Osteoblast (primary cell): ENCODE results near the gene ZFPM1. TPM values are rescaled to one million over a fixed set of nuclear protein-coding genes. Genes with fewer than 3 reads are reported as not detected.
"Not testable (repeated sequence)": the region's sequence is repeated elsewhere in the genome, so short reads cannot be mapped to it uniquely, and the experiment has no call there.

Experiments used
- DNase-seq: peaks from one replicate; pipeline ENCODE4 v3.0.0; 2011; ENCODE audit warnings: low spot score, mixed read lengths; ENCODE audit not compliant: insufficient read length; ENCODE audit errors: missing footprints
- H2AFZ ChIP-seq: 2 replicates; pipeline ENCODE4 v1.6.0; 2011; ENCODE audit warnings: mild to moderate bottlenecking, low read length
- H3K27ac ChIP-seq: 2 replicates; pipeline ENCODE4 v1.5.1; 2011; ENCODE audit warnings: mild to moderate bottlenecking, low read depth, low read length, moderate library complexity
- H3K27me3 ChIP-seq: 2 replicates; pipeline ENCODE4 v1.6.0; 2012; ENCODE audit warnings: mild to moderate bottlenecking, control low read depth, inconsistent platforms, low read length, moderate library complexity; ENCODE audit not compliant: insufficient read depth
- H3K36me3 ChIP-seq: 2 replicates; pipeline ENCODE4 v1.5.1; 2011; ENCODE audit warnings: mild to moderate bottlenecking, low read length, control low read depth, moderate library complexity; ENCODE audit not compliant: insufficient read depth
- H3K4me1 ChIP-seq: 2 replicates; pipeline ENCODE4 v1.5.1; 2011; ENCODE audit warnings: mild to moderate bottlenecking, low read length, control low read depth, moderate library complexity; ENCODE audit not compliant: insufficient read depth
- H3K4me2 ChIP-seq: 2 replicates; pipeline ENCODE4 v1.6.0; 2011; ENCODE audit warnings: mild to moderate bottlenecking, low read length; ENCODE audit not compliant: insufficient read depth
- H3K4me3 ChIP-seq: fragments of 200-600 bp; sonication (generic); 3 replicates; pipeline ENCODE4 v1.5.1; 2012; ENCODE audit warnings: mild to moderate bottlenecking, low read length, inconsistent platforms; ENCODE audit not compliant: insufficient read depth
- H3K79me2 ChIP-seq: 2 replicates; pipeline ENCODE4 v1.6.0; 2012; ENCODE audit warnings: mild to moderate bottlenecking, low read length, control low read depth, inconsistent platforms; ENCODE audit not compliant: insufficient read depth
- H3K9me3 ChIP-seq: 2 replicates; pipeline ENCODE4 v1.5.1; 2011; ENCODE audit warnings: low read depth, low read length, control low read depth
- H4K20me1 ChIP-seq: 2 replicates; pipeline ENCODE4 v1.6.0; 2012; ENCODE audit warnings: mild to moderate bottlenecking, low read length, control low read depth; ENCODE audit not compliant: insufficient read depth
- total RNA-seq: library from RNA; depleted of rRNA; stranded (reverse); fragments of >200 nt; gene quantifications from 2 replicates; pipeline ENCODE4 v1.2.3, GENCODE V29; 2012
- TF ChIP-seq, protein P1 (sequence below): IDR thresholded peaks from 2 replicates; pipeline ENCODE4 v1.5.1; 2011; ENCODE audit warnings: mild to moderate bottlenecking, low read depth, low read length, moderate library complexity; ENCODE audit errors: extremely low read depth

ZFPM1 gene
- total RNA-seq, 1 donor = 2.2 TPM

DNA sequence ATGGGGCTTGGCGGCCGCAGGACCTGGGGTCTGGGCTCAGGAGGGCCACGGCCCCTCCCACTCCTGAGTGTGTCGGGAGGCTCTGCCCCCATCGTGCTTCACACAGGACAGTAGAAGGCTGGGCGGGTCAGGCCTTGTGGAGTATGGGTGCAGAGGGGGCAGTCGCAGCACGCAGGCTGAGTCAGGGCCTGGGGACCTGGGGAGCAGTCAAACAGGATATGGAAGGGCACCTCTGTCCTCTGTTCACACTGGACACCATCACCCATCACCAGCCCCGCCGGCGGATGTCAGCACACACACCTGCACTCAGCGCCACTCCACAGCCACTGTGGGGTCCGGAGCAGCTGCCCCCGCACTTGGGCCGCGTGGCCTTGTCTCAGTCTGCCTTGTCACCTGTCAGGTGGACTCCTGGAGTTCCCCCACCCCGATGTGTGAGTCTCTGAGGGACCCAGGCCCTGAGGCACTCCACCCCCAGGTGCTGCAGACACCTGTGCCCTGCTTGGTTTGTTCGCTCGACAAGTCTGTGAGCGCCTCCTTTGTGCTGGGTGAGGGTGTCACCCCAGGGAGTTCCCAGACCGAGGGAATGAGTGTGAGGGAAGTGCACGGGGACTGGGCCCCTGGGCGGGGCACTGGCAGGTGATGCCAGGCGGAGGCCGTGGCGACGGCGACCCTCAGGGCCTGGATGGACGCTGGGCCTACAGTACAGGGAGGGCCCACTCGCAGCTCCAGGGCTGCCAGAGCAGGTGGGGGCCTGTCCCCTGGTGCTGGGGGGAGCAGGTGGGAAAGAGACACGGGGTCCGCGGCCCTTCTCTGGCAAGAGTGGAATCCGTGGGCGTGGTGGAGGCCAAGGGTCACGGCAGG, 31.7 kb downstream of the ZFPM1 start:
- H3K79me2 ChIP-seq = no peaks in the 10 kb centered on the region

DNA sequence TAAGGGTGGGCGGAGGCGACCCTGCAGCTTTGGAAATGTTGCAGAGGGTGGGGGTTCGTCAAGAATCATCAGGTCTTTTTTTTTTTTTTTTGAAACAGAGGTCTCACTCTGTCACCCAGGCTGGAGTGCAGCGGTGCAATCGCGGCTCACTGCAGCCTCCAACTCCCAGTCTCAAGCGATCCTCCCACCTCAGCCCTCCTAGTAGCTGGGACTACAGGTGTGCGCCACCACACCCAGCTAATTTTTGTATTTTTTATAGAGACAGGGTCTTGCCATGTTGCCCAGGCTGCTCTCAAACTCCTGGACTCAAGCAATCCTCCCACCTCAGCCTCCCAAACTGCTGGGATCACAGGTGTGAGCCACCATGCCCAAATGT, 32.3 kb downstream of the ZFPM1 start:
- not testable (repeated sequence) for H3K27ac ChIP-seq, H3K9me3 ChIP-seq

More for the DNA sequence above, 31.7 kb downstream of the ZFPM1 start:
- DNase-seq = no peak
- Histone ChIP-seq H3K4me3 (no peak overlapping the region), H3K27ac (no peak overlapping the region), H3K9me3 (no peaks in the 10 kb centered on the region), H3K4me2 (no peak overlapping the region), H4K20me1 (peaks cover 10% of the 10 kb centered on the region), H2AFZ (no peak overlapping the region), H3K36me3 (no peaks in the 10 kb centered on the region), H3K4me1 (no peaks in the 10 kb centered on the region), H3K27me3 (no peaks in the 10 kb centered on the region)
- TF ChIP-seq, protein P1, sequence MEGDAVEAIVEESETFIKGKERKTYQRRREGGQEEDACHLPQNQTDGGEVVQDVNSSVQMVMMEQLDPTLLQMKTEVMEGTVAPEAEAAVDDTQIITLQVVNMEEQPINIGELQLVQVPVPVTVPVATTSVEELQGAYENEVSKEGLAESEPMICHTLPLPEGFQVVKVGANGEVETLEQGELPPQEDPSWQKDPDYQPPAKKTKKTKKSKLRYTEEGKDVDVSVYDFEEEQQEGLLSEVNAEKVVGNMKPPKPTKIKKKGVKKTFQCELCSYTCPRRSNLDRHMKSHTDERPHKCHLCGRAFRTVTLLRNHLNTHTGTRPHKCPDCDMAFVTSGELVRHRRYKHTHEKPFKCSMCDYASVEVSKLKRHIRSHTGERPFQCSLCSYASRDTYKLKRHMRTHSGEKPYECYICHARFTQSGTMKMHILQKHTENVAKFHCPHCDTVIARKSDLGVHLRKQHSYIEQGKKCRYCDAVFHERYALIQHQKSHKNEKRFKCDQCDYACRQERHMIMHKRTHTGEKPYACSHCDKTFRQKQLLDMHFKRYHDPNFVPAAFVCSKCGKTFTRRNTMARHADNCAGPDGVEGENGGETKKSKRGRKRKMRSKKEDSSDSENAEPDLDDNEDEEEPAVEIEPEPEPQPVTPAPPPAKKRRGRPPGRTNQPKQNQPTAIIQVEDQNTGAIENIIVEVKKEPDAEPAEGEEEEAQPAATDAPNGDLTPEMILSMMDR = no peak

GRCh38 chr16:88486398-88487123, 33.5 kb downstream of the ZFPM1 start:
- no peaks in the 10 kb centered on the region for H3K9me3 ChIP-seq

More for the DNA sequence above, 32.3 kb downstream of the ZFPM1 start:
- H3K79me2 ChIP-seq, DNase-seq, H3K27me3 ChIP-seq, H3K36me3 ChIP-seq, H4K20me1 ChIP-seq, H3K4me1 ChIP-seq, H2AFZ ChIP-seq, H3K4me2 ChIP-seq, H3K4me3 ChIP-seq: not testable (repeated sequence)

GRCh38 chr16:88487124-88487432, 34.0 kb downstream of the ZFPM1 start:
- H3K4me3 ChIP-seq = no peak overlapping the region

More at GRCh38 chr16:88486398-88487123, 33.5 kb downstream of the ZFPM1 start:
- no peak for DNase-seq
- H3K79me2 ChIP-seq = no peaks in the 10 kb centered on the region
- no peak overlapping the region for H3K27ac ChIP-seq
- H2AFZ ChIP-seq = no peak overlapping the region
- H3K27me3 ChIP-seq = no peaks in the 10 kb centered on the region
- TF ChIP-seq, protein P1 = no peak
- H3K36me3 ChIP-seq = no peaks in the 10 kb centered on the region
- no peak overlapping the region for H3K4me2 ChIP-seq
- H3K4me3 ChIP-seq = no peak overlapping the region
- H4K20me1 ChIP-seq = peaks cover 6% of the 10 kb centered on the region
- H3K4me1 ChIP-seq = no peaks in the 10 kb centered on the region

More at GRCh38 chr16:88487124-88487432, 34.0 kb downstream of the ZFPM1 start:
- DNase-seq = no peak
- no peaks in the 10 kb centered on the region for H3K27me3 ChIP-seq
- H3K36me3 ChIP-seq = no peaks in the 10 kb centered on the region
- no peaks in the 10 kb centered on the region for H3K4me1 ChIP-seq
- H2AFZ ChIP-seq = no peak overlapping the region
- H3K4me2 ChIP-seq = no peak overlapping the region
- no peaks in the 10 kb centered on the region for H3K9me3 ChIP-seq
- H4K20me1 ChIP-seq = peaks cover 6% of the 10 kb centered on the region
- TF ChIP-seq, protein P1 = no peak
- no peaks in the 10 kb centered on the region for H3K79me2 ChIP-seq
- H3K27ac ChIP-seq = no peak overlapping the region
